GM19463 (cell line): ENCODE measurements around the gene LCN2.
"Not testable (repeated sequence)": the region's sequence is repeated elsewhere in the genome, so short reads cannot be mapped to it uniquely, and the experiment has no call there.

Experiments
- ATAC-seq: cut with Tn5 transposase; IDR thresholded peaks from one replicate; pipeline ENCODE4 v1.9.1; 2021; ENCODE audit warnings: mild to moderate bottlenecking, moderate library complexity; ENCODE audit not compliant: unreplicated experiment

Gene LCN2

GRCh38 chr9:128127568-128127989, 21.7 kb upstream of the LCN2 start, which contains the start of gene PTGES2:
TSS of gene PTGES2 (minus strand) at chr9:128127729. CDS start at chr9:128127717, 12 bp downstream.
- peak; percentile 59 for ATAC-seq

- peak; percentile 62 for ATAC-seq
Measured at GRCh38 chr9:128127990-128128835, 21.0 kb upstream of the LCN2 start.

GRCh38 chr9:128128836-128129590, 20.2 kb upstream of the LCN2 start:
- no peak for ATAC-seq

- not testable (repeated sequence) for ATAC-seq
Measured at GRCh38 chr9:128129976-128130590, 19.2 kb upstream of the LCN2 start.

- ATAC-seq: not testable (repeated sequence)
Measured at GRCh38 chr9:128130651-128131050, 18.6 kb upstream of the LCN2 start.

GRCh38 chr9:128131346-128131745, 17.9 kb upstream of the LCN2 start:
- not testable (repeated sequence) for ATAC-seq

GRCh38 chr9:128132139-128132538, 17.1 kb upstream of the LCN2 start:
- not testable (repeated sequence) for ATAC-seq

- ATAC-seq: not testable (repeated sequence)
Measured at GRCh38 chr9:128135561-128135960, 13.7 kb upstream of the LCN2 start.

- no peak for ATAC-seq
Measured at GRCh38 chr9:128136816-128137793, 12.1 kb upstream of the LCN2 start.

GRCh38 chr9:128138001-128138400, 11.3 kb upstream of the LCN2 start:
- no peak for ATAC-seq

GRCh38 chr9:128139621-128140020, 9.6 kb upstream of the LCN2 start:
- ATAC-seq: no peak

- ATAC-seq: no peak
Measured at GRCh38 chr9:128141604-128142003, 7.6 kb upstream of the LCN2 start.

- no peak for ATAC-seq
Measured at GRCh38 chr9:128142061-128142460, 7.2 kb upstream of the LCN2 start.

GRCh38 chr9:128142596-128142995, 6.7 kb upstream of the LCN2 start:
- ATAC-seq: no peak

- no peak for ATAC-seq
Measured at GRCh38 chr9:128143525-128144238, 5.6 kb upstream of the LCN2 start.

GRCh38 chr9:128144239-128145181, 4.7 kb upstream of the LCN2 start:
- ATAC-seq: no peak

GRCh38 chr9:128145536-128145935, 3.7 kb upstream of the LCN2 start:
- no peak for ATAC-seq

- no peak for ATAC-seq
Measured at GRCh38 chr9:128145951-128146351, 3.3 kb upstream of the LCN2 start.
